GM12801 (cell line): ENCODE data around the gene NPY4R.
"Not testable (repeated sequence)": the region's sequence is repeated elsewhere in the genome, so short reads cannot be mapped to it uniquely, and the experiment has no call there.

Experiments
- CTCF ChIP-seq: IDR thresholded peaks from one replicate; pipeline ENCODE4 v1.5.1; 2011; ENCODE audit warnings: control low read depth; ENCODE audit not compliant: insufficient read length; ENCODE audit errors: extremely low read depth

NPY4R gene, protein sequence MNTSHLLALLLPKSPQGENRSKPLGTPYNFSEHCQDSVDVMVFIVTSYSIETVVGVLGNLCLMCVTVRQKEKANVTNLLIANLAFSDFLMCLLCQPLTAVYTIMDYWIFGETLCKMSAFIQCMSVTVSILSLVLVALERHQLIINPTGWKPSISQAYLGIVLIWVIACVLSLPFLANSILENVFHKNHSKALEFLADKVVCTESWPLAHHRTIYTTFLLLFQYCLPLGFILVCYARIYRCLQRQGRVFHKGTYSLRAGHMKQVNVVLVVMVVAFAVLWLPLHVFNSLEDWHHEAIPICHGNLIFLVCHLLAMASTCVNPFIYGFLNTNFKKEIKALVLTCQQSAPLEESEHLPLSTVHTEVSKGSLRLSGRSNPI

DNA sequence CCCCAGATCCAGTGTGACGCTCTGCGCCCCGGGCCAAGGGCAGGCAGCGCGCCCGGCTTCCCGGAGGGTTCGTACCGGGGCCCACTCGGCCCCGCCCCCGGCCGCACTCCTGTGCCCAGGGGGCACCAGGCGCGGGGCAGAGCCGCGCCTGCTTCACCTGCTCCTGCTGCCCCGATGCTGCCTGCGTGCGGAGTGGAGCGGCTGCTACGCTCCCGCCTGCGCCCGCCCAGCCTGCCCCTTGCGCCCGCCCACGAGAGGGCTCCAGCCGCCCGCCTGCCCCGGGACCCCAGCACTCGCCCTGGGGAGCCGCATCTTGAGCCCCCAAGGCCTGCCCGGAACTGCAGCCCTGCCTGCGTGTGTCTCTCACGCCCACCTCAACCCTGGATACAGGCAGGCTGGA, at the start of gene NPY4R:
TSS of gene NPY4R (minus strand) at position 194 of the 400 bp plus-strand sequence. CDS start 3,323 bp downstream, outside the sequence.
- TF ChIP-seq CTCF, result not testable (repeated sequence)

DNA sequence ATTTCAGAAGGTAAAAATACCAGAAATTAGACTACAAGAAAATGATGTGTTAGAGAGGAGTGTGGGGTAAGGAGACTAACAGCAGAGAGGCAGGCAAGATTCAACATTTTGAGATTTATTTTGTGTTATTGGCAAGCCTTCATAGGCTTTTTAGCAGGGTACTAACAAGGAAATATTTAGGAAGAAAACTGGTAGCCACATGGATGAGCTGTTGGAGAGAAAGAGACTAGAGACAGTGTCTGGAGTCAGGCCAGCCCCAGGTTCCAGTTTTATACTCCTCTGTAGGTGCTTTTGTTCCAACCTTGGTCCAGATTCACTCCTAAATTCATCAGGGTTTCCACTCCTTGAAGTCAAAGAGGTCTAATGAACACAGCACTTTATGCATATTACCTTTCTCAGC, 49.6 kb upstream of the NPY4R start:
- no peak for TF ChIP-seq CTCF

GRCh38 chr10:46514899-46515298, 49.1 kb upstream of the NPY4R start:
- no peak for TF ChIP-seq CTCF

- no peak for TF ChIP-seq CTCF
Measured at GRCh38 chr10:46514431-46514861, 48.7 kb upstream of the NPY4R start.
